ENCODE data around the gene SAMSN1. TPM values are rescaled to one million over a fixed set of nuclear protein-coding genes. Genes with fewer than 3 reads are reported as not detected.

SAMSN1 gene
- total RNA-seq, 4 donors from 2014 or later = 0.29 to 3.0 (median 1.8) TPM

- H3K9me3 ChIP-seq = no peaks in the 10 kb centered on the region
- DNase-seq = no peak
- no peak for TF ChIP-seq POLR2A (IDR thresholded peaks at IDR 0.05)
- TF ChIP-seq CTCF (IDR thresholded peaks at IDR 0.05) = no peak
- H3K36me3 ChIP-seq = no peaks in the 10 kb centered on the region
- H3K27ac ChIP-seq = no peak overlapping the region
- no peak overlapping the region for H3K4me3 ChIP-seq
- intact Hi-C loops (cut with DNase I; ENCODE audit: low total_unique reads) = no loop called here
- H3K4me1 ChIP-seq = no peaks in the 10 kb centered on the region
- H3K27me3 ChIP-seq = no peaks in the 10 kb centered on the region
These were observed 11.3 kb upstream of the SAMSN1 start for GRCh38 chr21:14557413-14557812.

GRCh38 chr21:14554948-14555347, 8.8 kb upstream of the SAMSN1 start:
- Histone ChIP-seq H3K4me3 (no peak overlapping the region), H3K27me3 (no peaks in the 10 kb centered on the region), H3K9me3 (no peaks in the 10 kb centered on the region), H3K36me3 (no peaks in the 10 kb centered on the region), H3K27ac (no peak overlapping the region), H3K4me1 (no peaks in the 10 kb centered on the region)
- TF ChIP-seq CTCF (IDR thresholded peaks at IDR 0.05) (no peak), POLR2A (IDR thresholded peaks at IDR 0.05) (no peak)
- no peak for DNase-seq
- intact Hi-C loops (cut with DNase I; ENCODE audit: low total_unique reads) = no loop called here

GRCh38 chr21:14553422-14553821, 7.3 kb upstream of the SAMSN1 start:
- Histone ChIP-seq H3K36me3 (no peaks in the 10 kb centered on the region), H3K9me3 (no peaks in the 10 kb centered on the region), H3K27me3 (no peaks in the 10 kb centered on the region), H3K27ac (no peak overlapping the region), H3K4me1 (no peaks in the 10 kb centered on the region), H3K4me3 (no peak overlapping the region)
- intact Hi-C loops (cut with DNase I; ENCODE audit: low total_unique reads) = no loop called here
- DNase-seq = no peak
- TF ChIP-seq CTCF (IDR thresholded peaks at IDR 0.05) (no peak), POLR2A (IDR thresholded peaks at IDR 0.05) (no peak)

- DNase-seq = no peak
- intact Hi-C loops (cut with DNase I; ENCODE audit: low total_unique reads) = no loop called here
- Histone ChIP-seq H3K27me3 (no peaks in the 10 kb centered on the region), H3K36me3 (no peaks in the 10 kb centered on the region), H3K4me3 (no peak overlapping the region), H3K4me1 (no peaks in the 10 kb centered on the region), H3K27ac (no peak overlapping the region), H3K9me3 (no peaks in the 10 kb centered on the region)
- no peak for TF ChIP-seq POLR2A (IDR thresholded peaks at IDR 0.05)
- TF ChIP-seq CTCF (IDR thresholded peaks at IDR 0.05) = no peak
These were observed 5.6 kb upstream of the SAMSN1 start for GRCh38 chr21:14551741-14552140.

GRCh38 chr21:14550135-14550534, 4.0 kb upstream of the SAMSN1 start:
- H3K4me1 ChIP-seq = no peaks in the 10 kb centered on the region
- no peak overlapping the region for H3K27ac ChIP-seq
- H3K27me3 ChIP-seq = no peaks in the 10 kb centered on the region
- intact Hi-C loops (cut with DNase I; ENCODE audit: low total_unique reads) = no loop called here
- no peak overlapping the region for H3K4me3 ChIP-seq
- H3K36me3 ChIP-seq = no peaks in the 10 kb centered on the region
- H3K9me3 ChIP-seq = no peaks in the 10 kb centered on the region
- no peak for DNase-seq
- TF ChIP-seq CTCF (IDR thresholded peaks at IDR 0.05) (no peak), POLR2A (IDR thresholded peaks at IDR 0.05) (no peak)

Data from uterus (tissue), 4 donors.